ENCODE data around the gene SLC39A1.

SLC39A1 gene

GRCh38 chr1:153946622-153947241 lies 16.6 kb downstream of the SLC39A1 start, which contains the start of gene DENND4B:
DENND4B (minus strand) TSS chr1:153946718; CDS start chr1:153944374, 2,344 bp downstream.
- DNase-seq (ENCODE audit: low read depth in 2 of 2), result no peak

GRCh38 chr1:153945795-153946621 lies 17.3 kb downstream of the SLC39A1 start:
- DNase-seq (ENCODE audit: low read depth in 2 of 2), result no peak

- no peak for DNase-seq (ENCODE audit: low read depth in 2 of 2)
These were observed 18.1 kb downstream of the SLC39A1 start for GRCh38 chr1:153945131-153945794.

- no peak for DNase-seq (ENCODE audit: low read depth in 2 of 2)
These were observed 18.6 kb downstream of the SLC39A1 start for GRCh38 chr1:153944827-153945117.

GRCh38 chr1:153944005-153944826 lies 19.1 kb downstream of the SLC39A1 start:
- DNase-seq (ENCODE audit: low read depth in 2 of 2), result no peak

GRCh38 chr1:153942766-153943549 lies 20.4 kb downstream of the SLC39A1 start:
- no peak for DNase-seq (ENCODE audit: low read depth in 2 of 2)

GRCh38 chr1:153941826-153942725 lies 21.3 kb downstream of the SLC39A1 start:
- no peak for DNase-seq (ENCODE audit: low read depth in 2 of 2)

GRCh38 chr1:153940756-153941155 lies 22.6 kb downstream of the SLC39A1 start:
- DNase-seq (ENCODE audit: low read depth in 2 of 2), result no peak

GRCh38 chr1:153939476-153939875 lies 23.9 kb downstream of the SLC39A1 start:
- DNase-seq (ENCODE audit: low read depth in 2 of 2), result no peak

- DNase-seq (ENCODE audit: low read depth in 2 of 2), result no peak
These were observed 24.3 kb downstream of the SLC39A1 start for GRCh38 chr1:153938996-153939395.

GRCh38 chr1:153937331-153937730 lies 26.0 kb downstream of the SLC39A1 start:
- no peak for DNase-seq (ENCODE audit: low read depth in 2 of 2)

- no peak for DNase-seq (ENCODE audit: low read depth in 2 of 2)
These were observed 27.1 kb downstream of the SLC39A1 start for GRCh38 chr1:153936011-153936802.

- DNase-seq (ENCODE audit: low read depth in 2 of 2), result no peak
These were observed 28.6 kb downstream of the SLC39A1 start for GRCh38 chr1:153934746-153935145.

GRCh38 chr1:153933955-153934354 lies 29.4 kb downstream of the SLC39A1 start:
- no peak for DNase-seq (ENCODE audit: low read depth in 2 of 2)

- no peak for DNase-seq (ENCODE audit: low read depth in 2 of 2)
These were observed 29.9 kb downstream of the SLC39A1 start for GRCh38 chr1:153933430-153933829.

- no peak for DNase-seq (ENCODE audit: low read depth in 2 of 2)
These were observed 30.9 kb downstream of the SLC39A1 start for GRCh38 chr1:153932156-153933131.

GRCh38 chr1:153929981-153930948 lies 33.1 kb downstream of the SLC39A1 start:
- no peak for DNase-seq (ENCODE audit: low read depth in 2 of 2)

Data from fibroblast of skin of left quadriceps (primary cell).